Erythroblast (primary cell): ENCODE results near the gene CCDC92.

Source experiments
- GATA1 ChIP-seq: IDR thresholded peaks from 2 replicates; pipeline ENCODE4 v1.6.1; 2011; ENCODE audit warnings: low read depth, mild to moderate bottlenecking, control low read depth, low read length, moderate library complexity
- POLR2A ChIP-seq: IDR thresholded peaks from 2 replicates; pipeline ENCODE4 v1.6.1; 2011; ENCODE audit warnings: mild to moderate bottlenecking, low read length

DNA sequence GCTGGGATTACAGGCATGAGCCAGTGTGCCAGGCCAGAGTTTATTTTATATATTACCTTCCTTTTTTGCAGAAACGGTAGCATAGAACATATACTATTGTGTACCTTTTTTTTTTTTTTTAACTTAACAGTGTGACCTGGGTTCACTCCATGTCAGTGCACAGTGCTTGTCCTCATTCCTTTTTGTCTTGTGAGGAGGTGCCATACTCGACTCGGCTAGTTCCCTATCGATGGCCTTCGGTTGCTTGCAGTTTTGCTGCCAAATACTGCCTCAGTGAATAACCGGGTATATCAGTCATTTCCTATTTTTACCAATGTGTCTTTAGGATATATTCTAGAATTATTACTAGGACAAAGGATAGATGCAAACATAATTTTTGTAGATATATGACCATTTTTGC, 37.1 kb upstream of the CCDC92 start:
- TF ChIP-seq POLR2A (no peak), GATA1 (no peak)
